Small intestine (tissue), 7 donors: ENCODE measurements around the gene SORCS1. TPM values are rescaled to one million over a fixed set of nuclear protein-coding genes. Genes with fewer than 3 reads are reported as not detected.

Experiments
- DNase-seq, 2 donors: peaks; one replicate each; pipeline versions ENCODE4 v3.0.0 to v3.0.0-alpha.2; 2013
- FAIRE-seq: peaks from 2 replicates; lab custom pipeline; 2012; peaks lifted over from hg19 to GRCh38; lab: Jason Lieb, UNC
- H3K27ac ChIP-seq, 3 donors: one replicate each; pipeline ENCODE4 v1.5.1; 2013; ENCODE audit warnings: low read length in 2 of 3, mild to moderate bottlenecking in 2 of 3, control low read depth in 1 of 3, inconsistent platforms in 1 of 3, low read depth in 1 of 3, moderate library complexity in 1 of 3
- H3K27me3 ChIP-seq, 3 donors: one replicate each; pipeline ENCODE4 v1.6.1; 2013; ENCODE audit warnings: low read length in 3 of 3, inconsistent platforms in 1 of 3; ENCODE audit not compliant: control insufficient read depth in 3 of 3, insufficient read depth in 3 of 3
- H3K36me3 ChIP-seq, 3 donors: one replicate each; pipeline ENCODE4 v1.6.1; 2013; ENCODE audit warnings: low read length in 3 of 3, inconsistent platforms in 1 of 3, low read depth in 1 of 3, mild to moderate bottlenecking in 1 of 3, moderate library complexity in 1 of 3; ENCODE audit not compliant: control insufficient read depth in 3 of 3, insufficient read depth in 2 of 3
- H3K4me1 ChIP-seq, 3 donors: one replicate each; pipeline ENCODE4 v1.6.1; 2013; ENCODE audit warnings: low read length in 2 of 3, inconsistent platforms in 1 of 3, low read depth in 1 of 3, mild to moderate bottlenecking in 1 of 3, moderate library complexity in 1 of 3; ENCODE audit not compliant: control insufficient read depth in 3 of 3, insufficient read depth in 2 of 3
- H3K4me3 ChIP-seq, 3 donors: one replicate each; pipeline ENCODE4 v1.5.1; 2013; ENCODE audit warnings: low read length in 3 of 3, control low read depth in 1 of 3, inconsistent platforms in 1 of 3, low read depth in 1 of 3, mild to moderate bottlenecking in 1 of 3, moderate library complexity in 1 of 3
- H3K9me3 ChIP-seq, 2 donors: one replicate each; pipeline ENCODE4 v1.6.1; 2013; ENCODE audit warnings: low read depth in 1 of 2, low read length in 1 of 2; ENCODE audit not compliant: control insufficient read depth in 2 of 2, insufficient read depth in 1 of 2
- WGBS, 3 donors: extraction: QIAGEN DNeasy Blood & Tissue Kit; methylation state at CpG; one replicate each; pipeline ENCODE4 v1.1.7; 2013; 5-methylcytosine and 5-hydroxymethylcytosine counted together
- polyA plus RNA-seq, 4 donors: library from polyadenylated mRNA; stranded (reverse) in 3 of 4; unstranded in 1 of 4; fragments of 200-250 nt in 3 of 4; fragments of 120-200 nt in 1 of 4; gene quantifications; one replicate each; pipeline versions ENCODE4 v1.2.1 to v1.2.3, GENCODE V29; 2013
- donor health status: healthy with polysubstance abuse.
- donor health status: control.
- donor health status: control.
- donor health status: Bipolar disorder and iron deficiency.
- donor health status: healthy.

Gene SORCS1
- polyA plus RNA-seq, 4 donors = under 0.01 to 1.4 (median 1.3) TPM; not detected in 1

DNA sequence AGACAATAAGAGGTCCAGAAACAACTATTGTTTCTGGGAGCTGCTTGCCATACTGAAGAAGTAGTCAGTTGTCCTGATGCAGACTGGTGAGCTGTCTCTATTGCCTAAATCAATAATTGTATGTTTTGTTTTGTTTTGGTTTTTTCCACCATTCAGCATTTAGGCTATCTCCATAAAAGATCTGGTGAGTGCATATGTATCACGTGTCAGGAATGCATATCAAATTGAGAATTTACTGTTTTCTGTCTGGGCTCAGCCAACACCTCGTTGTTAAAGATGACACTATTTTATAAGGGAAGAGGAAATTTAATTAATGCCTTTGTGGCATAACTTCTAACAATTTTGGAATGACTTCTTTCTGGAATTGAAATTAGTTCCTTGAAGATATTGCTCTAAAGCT is 66.2 kb downstream of the SORCS1 start:
- WGBS, 3 donors = 38 to 69% (median 48%) methylated on average over 2 of the region's 2 CpGs
- H3K9me3 ChIP-seq = no peaks in the 10 kb centered on the region
- no peak for FAIRE-seq

GRCh38 chr10:107094824-107095522 is 69.5 kb downstream of the SORCS1 start:
- no peak for FAIRE-seq

More for the DNA sequence above, 66.2 kb downstream of the SORCS1 start:
- no peak overlapping the region for H3K27ac ChIP-seq
- H3K27me3 ChIP-seq = no peaks in the 10 kb centered on the region
- H3K4me3 ChIP-seq = no peak overlapping the region
- H3K36me3 ChIP-seq = no peaks in the 10 kb centered on the region
- H3K4me1 ChIP-seq = no peaks in the 10 kb centered on the region
- no peak for DNase-seq

GRCh38 chr10:107092321-107092720 is 72.2 kb downstream of the SORCS1 start:
- FAIRE-seq (no peak), DNase-seq (no peak)
- Histone ChIP-seq H3K4me3 (no peak overlapping the region), H3K36me3 (no peaks in the 10 kb centered on the region), H3K9me3 (no peaks in the 10 kb centered on the region), H3K27me3 (no peaks in the 10 kb centered on the region), H3K27ac (no peak overlapping the region), H3K4me1 (no peaks in the 10 kb centered on the region)
- WGBS, 3 donors = 70 to 75% (median 73%) methylated on average over 1 of the region's 1 CpG

More at GRCh38 chr10:107094824-107095522, 69.5 kb downstream of the SORCS1 start:
- no peak for DNase-seq
- no peak overlapping the region for H3K4me3 ChIP-seq
- H3K36me3 ChIP-seq = no peaks in the 10 kb centered on the region
- WGBS, 3 donors = 75 to 88% (median 81%) methylated on average over 6 of the region's 6 CpGs
- no peaks in the 10 kb centered on the region for H3K27me3 ChIP-seq
- H3K27ac ChIP-seq = no peak overlapping the region
- H3K4me1 ChIP-seq = no peaks in the 10 kb centered on the region
- H3K9me3 ChIP-seq = no peaks in the 10 kb centered on the region

DNA sequence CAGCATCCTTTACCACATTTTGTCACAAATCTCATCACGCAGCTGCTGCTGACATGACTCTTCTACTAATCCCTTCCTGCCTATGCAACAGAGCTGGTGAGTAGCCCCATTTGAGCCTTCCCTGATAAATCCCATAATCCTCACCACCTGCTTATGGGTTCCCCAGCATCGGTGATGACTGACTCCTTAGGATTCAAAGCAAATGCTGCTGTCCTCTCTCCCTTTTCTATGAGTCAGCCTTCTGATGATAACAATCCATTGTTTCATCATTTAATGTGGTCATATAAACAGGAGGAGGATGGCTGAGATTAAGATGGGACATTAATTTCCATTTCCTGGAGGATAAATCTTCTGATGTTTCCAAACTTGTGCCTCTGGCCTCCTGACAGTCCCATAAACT is 73.4 kb downstream of the SORCS1 start:
- no peak overlapping the region for H3K4me3 ChIP-seq
- no peak for FAIRE-seq
- no peak overlapping the region for H3K27ac ChIP-seq
- no peaks in the 10 kb centered on the region for H3K36me3 ChIP-seq
- no peaks in the 10 kb centered on the region for H3K4me1 ChIP-seq
- H3K9me3 ChIP-seq = no peaks in the 10 kb centered on the region
- DNase-seq = no peak
- 65 to 84% (median 70%) methylated on average over 2 of the region's 2 CpGs for WGBS, 3 donors
- no peaks in the 10 kb centered on the region for H3K27me3 ChIP-seq

DNA sequence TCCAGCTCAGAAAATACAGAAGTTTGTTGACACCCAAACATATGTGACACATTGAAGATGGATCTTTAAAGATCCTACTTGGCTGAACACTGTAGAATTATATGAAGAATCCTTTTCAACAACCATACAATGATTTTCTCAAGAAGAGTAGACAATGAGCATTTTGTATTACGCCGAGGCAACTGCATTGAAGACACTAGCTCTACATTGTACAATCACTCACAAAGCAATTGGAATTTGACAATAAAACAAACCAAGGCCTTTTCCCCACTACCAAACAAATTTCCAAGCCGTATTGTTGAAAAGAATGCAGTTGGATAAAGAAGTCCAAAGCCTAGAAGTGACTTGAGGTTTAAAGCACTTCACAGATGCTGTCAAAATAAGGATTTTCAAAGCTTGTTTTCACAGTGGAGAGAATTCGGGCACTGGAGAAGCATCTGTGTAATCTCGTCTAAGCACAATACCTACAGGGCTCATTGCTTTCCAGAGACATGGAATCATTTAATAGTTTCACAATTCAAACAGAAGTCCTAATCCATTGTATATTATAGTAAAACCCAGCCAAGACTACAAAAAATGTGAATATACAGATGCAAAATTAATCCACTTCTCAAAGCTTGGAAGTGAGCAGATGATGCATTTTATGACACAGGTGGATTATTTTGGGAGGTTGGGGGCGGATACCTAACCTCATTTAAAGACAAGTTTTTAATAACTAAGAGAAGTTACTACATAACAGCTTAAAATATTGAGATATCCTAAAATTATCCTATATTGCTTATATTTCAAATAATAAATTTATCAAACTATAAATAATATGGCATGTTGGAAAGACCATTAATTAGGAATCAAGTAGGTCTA is 78.6 kb downstream of the SORCS1 start:
- H3K4me1 ChIP-seq = no peaks in the 10 kb centered on the region
- H3K4me3 ChIP-seq = no peak overlapping the region
- DNase-seq (no peak), FAIRE-seq (no peak)
- no peaks in the 10 kb centered on the region for H3K27me3 ChIP-seq
- no peaks in the 10 kb centered on the region for H3K9me3 ChIP-seq
- WGBS, 3 donors = 67 to 77% (median 72%) methylated on average over 6 of the region's 6 CpGs
- H3K27ac ChIP-seq = no peak overlapping the region
- no peaks in the 10 kb centered on the region for H3K36me3 ChIP-seq

- no peak for DNase-seq
- Histone ChIP-seq H3K9me3 (no peaks in the 10 kb centered on the region), H3K36me3 (no peaks in the 10 kb centered on the region), H3K27me3 (no peaks in the 10 kb centered on the region), H3K27ac (no peak overlapping the region), H3K4me3 (no peak overlapping the region), H3K4me1 (no peaks in the 10 kb centered on the region)
- 59 to 78% (median 67%) methylated on average over 3 of the region's 3 CpGs for WGBS, 3 donors
- no peak for FAIRE-seq
Measured at GRCh38 chr10:107083388-107084009, 81.0 kb downstream of the SORCS1 start.

DNA sequence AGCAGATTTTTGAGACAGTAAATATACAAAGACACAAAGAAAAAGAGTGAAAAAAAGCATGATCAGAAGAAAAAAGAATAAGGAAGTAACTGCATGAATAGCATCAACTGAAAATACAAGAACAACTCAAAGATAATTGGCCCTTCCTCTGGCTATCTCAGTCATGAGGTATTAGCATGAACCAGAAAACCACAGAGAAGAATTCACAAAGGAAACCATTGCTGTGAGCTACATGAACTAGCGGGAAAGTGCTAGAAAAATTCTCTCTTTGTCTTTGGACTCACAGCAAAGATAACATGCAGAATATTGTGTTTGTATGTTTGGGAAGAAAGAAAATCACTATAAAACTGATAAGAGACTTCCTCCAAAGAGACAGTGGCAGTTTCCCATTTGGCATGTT is 82.9 kb downstream of the SORCS1 start:
- Histone ChIP-seq H3K27me3 (no peaks in the 10 kb centered on the region), H3K9me3 (no peaks in the 10 kb centered on the region), H3K4me1 (no peaks in the 10 kb centered on the region), H3K36me3 (no peaks in the 10 kb centered on the region), H3K4me3 (no peak overlapping the region), H3K27ac (no peak overlapping the region)
- WGBS, 3 donors = 55 to 73% (median 67%) methylated on average over 1 of the region's 1 CpG
- no peak for DNase-seq
- no peak for FAIRE-seq

- no peaks in the 10 kb centered on the region for H3K36me3 ChIP-seq
- H3K27me3 ChIP-seq = no peaks in the 10 kb centered on the region
- H3K4me1 ChIP-seq = no peaks in the 10 kb centered on the region
- WGBS, 3 donors = 54 to 61% (median 56%) methylated on average over 2 of the region's 2 CpGs
- no peak overlapping the region for H3K4me3 ChIP-seq
- no peaks in the 10 kb centered on the region for H3K9me3 ChIP-seq
- no peak for FAIRE-seq
- no peak for DNase-seq
- H3K27ac ChIP-seq = no peak overlapping the region
Measured at GRCh38 chr10:107075117-107075516, 89.4 kb downstream of the SORCS1 start.
